Measurements from ENCODE around the gene HM13. TPM values are rescaled to one million over a fixed set of nuclear protein-coding genes. Genes with fewer than 3 reads are reported as not detected.

The HM13 gene
- total and polyA plus RNA-seq, 2 of the 13 experiments (the other 11 are each of a cell fraction or from before 2014, with no cell fraction given): 118 to 243 TPM

GRCh38 chr20:31570735-31571617, 56.7 kb downstream of the HM13 start (continued):
- TF ChIP-seq ATF4 (CRISPR knock-in tag; IDR thresholded peaks at IDR 0.05): no peak
- peak; percentile 92; the same call in 1 of the 2 replicates for TF ChIP-seq ZBTB4 (CRISPR knock-in tag; IDR thresholded peaks at IDR 0.05; ENCODE audit: borderline replicate concordance)
- TF ChIP-seq SUZ12 (IDR thresholded peaks at IDR 0.05; ENCODE audit: low read depth, low read length): no peak
- TF ChIP-seq HNF1B (CRISPR knock-in tag; IDR thresholded peaks at IDR 0.05): no peak
- TF ChIP-seq ZSCAN25 (CRISPR knock-in tag; IDR thresholded peaks at IDR 0.05): no peak
- TF ChIP-seq ZNF230 (CRISPR knock-in tag; IDR thresholded peaks at IDR 0.05): no peak
- 0 out of 2 replicates have a peak, but pooled peaks have one; percentile 26 for TF ChIP-seq FUBP1 (CRISPR knock-in tag; IDR thresholded peaks at IDR 0.05; ENCODE audit: borderline replicate concordance)
- TF ChIP-seq ZNF33A (CRISPR knock-in tag; IDR thresholded peaks at IDR 0.05; ENCODE audit: borderline replicate concordance): no peak
- TF ChIP-seq ZNF737 (CRISPR knock-in tag; IDR thresholded peaks at IDR 0.05; ENCODE audit: borderline replicate concordance): no peak
- no peak for TF ChIP-seq HOMEZ (CRISPR knock-in tag; IDR thresholded peaks at IDR 0.05; ENCODE audit: low read depth)
- TF ChIP-seq SAFB2 (CRISPR knock-in tag; IDR thresholded peaks at IDR 0.05; ENCODE audit: borderline replicate concordance, low read depth): no peak
- peak; percentile 41 for TF ChIP-seq PTBP1 (IDR thresholded peaks at IDR 0.05; ENCODE audit: low read depth, low read length, poor library complexity, severe bottlenecking)
- TF ChIP-seq CENPBD1 (CRISPR knock-in tag; IDR thresholded peaks at IDR 0.05; ENCODE audit: borderline replicate concordance, low read depth): no peak
- 0 out of 2 replicates have a peak, but pooled peaks have one; percentile 62 for TF ChIP-seq PAF1 (CRISPR knock-in tag; IDR thresholded peaks at IDR 0.05)
- TF ChIP-seq MIXL1 (CRISPR knock-in tag; IDR thresholded peaks at IDR 0.05): no peak
- TF ChIP-seq HMGA1 (CRISPR knock-in tag; conservative IDR thresholded peaks at IDR 0.05): no peak
- no peak for TF ChIP-seq MED8 (CRISPR knock-in tag; IDR thresholded peaks at IDR 0.05; ENCODE audit: insufficient replicate concordance)

Measured in HepG2 (cell line).